Mucosa of rectum (tissue), 2 donors: ENCODE measurements around the gene RASSF3.
"Not testable (repeated sequence)": the region's sequence is repeated elsewhere in the genome, so short reads cannot be mapped to it uniquely, and the experiment has no call there.

Source experiments
- H3K27ac ChIP-seq, 2 donors: one replicate each; pipeline ENCODE4 v1.7.0; 2013; ENCODE audit warnings: inconsistent platforms in 2 of 2, low read depth in 2 of 2, low read length in 2 of 2
- H3K27me3 ChIP-seq, 2 donors: one replicate each; pipeline ENCODE4 v1.7.0; 2013; ENCODE audit warnings: low read length in 2 of 2; ENCODE audit not compliant: control insufficient read depth in 2 of 2, insufficient read depth in 2 of 2
- H3K36me3 ChIP-seq, 2 donors: one replicate each; pipeline ENCODE4 v1.7.0; 2013; ENCODE audit warnings: low read length in 2 of 2; ENCODE audit not compliant: control insufficient read depth in 2 of 2, insufficient read depth in 2 of 2
- H3K4me1 ChIP-seq, 2 donors: one replicate each; pipeline ENCODE4 v1.7.0; 2013; ENCODE audit warnings: low read length in 2 of 2, mild to moderate bottlenecking in 1 of 2; ENCODE audit not compliant: control insufficient read depth in 2 of 2, insufficient read depth in 2 of 2
- H3K4me3 ChIP-seq, 2 donors: one replicate each; pipeline ENCODE4 v1.7.0; 2013; ENCODE audit warnings: low read length in 2 of 2
- H3K9ac ChIP-seq, 2 donors: one replicate each; pipeline ENCODE4 v1.7.0; 2013; ENCODE audit warnings: low read length in 2 of 2, low read depth in 1 of 2, mild to moderate bottlenecking in 1 of 2
- H3K9me3 ChIP-seq, 2 donors: one replicate each; pipeline ENCODE4 v1.7.0; 2013; ENCODE audit warnings: low read length in 2 of 2; ENCODE audit not compliant: control insufficient read depth in 2 of 2
- donor health status: healthy.
- donor health status: Normal muscosa, but diverticular disease.

RASSF3 gene

GRCh38 chr12:64574837-64575236, 35.5 kb upstream of the RASSF3 start:
- H3K27me3 ChIP-seq: no peaks in the 10 kb centered on the region
- H3K36me3 ChIP-seq: no peaks in the 10 kb centered on the region
- no peak overlapping the region for H3K27ac ChIP-seq
- H3K4me1 ChIP-seq: peaks cover 0 to 5% of the 10 kb centered on the region in 2 donors
- H3K9ac ChIP-seq: no peak overlapping the region
- no peak overlapping the region for H3K4me3 ChIP-seq
- peaks cover 0 to 2% of the 10 kb centered on the region in 2 donors for H3K9me3 ChIP-seq

- no peaks in the 10 kb centered on the region for H3K36me3 ChIP-seq
- H3K27ac ChIP-seq: no peak overlapping the region
- H3K9ac ChIP-seq: no peak overlapping the region
- H3K27me3 ChIP-seq: no peaks in the 10 kb centered on the region
- H3K4me1 ChIP-seq: no peaks in the 10 kb centered on the region
- H3K4me3 ChIP-seq: no peak overlapping the region
- peaks cover 0 to 2% of the 10 kb centered on the region in 2 donors for H3K9me3 ChIP-seq
Measured at GRCh38 chr12:64577046-64577445, 33.2 kb upstream of the RASSF3 start.

GRCh38 chr12:64578566-64578965, 31.7 kb upstream of the RASSF3 start:
- Histone ChIP-seq H3K27ac (no peak overlapping the region), H3K4me3 (no peak overlapping the region), H3K9ac (no peak overlapping the region), H3K4me1 (no peaks in the 10 kb centered on the region), H3K27me3 (no peaks in the 10 kb centered on the region), H3K9me3 (peaks cover 0 to 2% of the 10 kb centered on the region in 2 donors), H3K36me3 (no peaks in the 10 kb centered on the region)

GRCh38 chr12:64580681-64581080, 29.6 kb upstream of the RASSF3 start:
- Histone ChIP-seq H3K4me3 (no peak overlapping the region), H3K9ac (no peak overlapping the region), H3K9me3 (no peaks in the 10 kb centered on the region), H3K4me1 (peaks cover 0 to 2% of the 10 kb centered on the region in 2 donors), H3K27ac (no peak overlapping the region), H3K36me3 (no peaks in the 10 kb centered on the region), H3K27me3 (no peaks in the 10 kb centered on the region)

GRCh38 chr12:64582114-64582513, 28.2 kb upstream of the RASSF3 start:
- no peaks in the 10 kb centered on the region for H3K9me3 ChIP-seq
- peaks cover 0 to 2% of the 10 kb centered on the region in 2 donors for H3K4me1 ChIP-seq
- no peak overlapping the region for H3K9ac ChIP-seq
- H3K4me3 ChIP-seq: no peak overlapping the region
- no peaks in the 10 kb centered on the region for H3K27me3 ChIP-seq
- no peaks in the 10 kb centered on the region for H3K36me3 ChIP-seq
- H3K27ac ChIP-seq: no peak overlapping the region

- no peaks in the 10 kb centered on the region for H3K9me3 ChIP-seq
- no peak overlapping the region for H3K4me3 ChIP-seq
- H3K36me3 ChIP-seq: no peaks in the 10 kb centered on the region
- H3K27me3 ChIP-seq: no peaks in the 10 kb centered on the region
- H3K4me1 ChIP-seq: peaks cover 0 to 2% of the 10 kb centered on the region in 2 donors
- no peak overlapping the region for H3K9ac ChIP-seq
- no peak overlapping the region for H3K27ac ChIP-seq
Measured at GRCh38 chr12:64582862-64583261, 27.4 kb upstream of the RASSF3 start.

- peak overlapping the region in 1 of 2 donors; percentile 4 for H3K4me3 ChIP-seq
- H3K27ac ChIP-seq, H3K27me3 ChIP-seq, H3K9ac ChIP-seq, H3K9me3 ChIP-seq, H3K36me3 ChIP-seq, H3K4me1 ChIP-seq: not testable (repeated sequence)
Measured at GRCh38 chr12:64583395-64583770, 26.9 kb upstream of the RASSF3 start.

- Histone ChIP-seq H3K27ac (no peak overlapping the region), H3K4me3 (peak overlapping the region in 1 of 2 donors; percentile 4), H3K9ac (no peak overlapping the region), H3K4me1 (peaks cover 0 to 2% of the 10 kb centered on the region in 2 donors), H3K36me3 (no peaks in the 10 kb centered on the region), H3K9me3 (no peaks in the 10 kb centered on the region), H3K27me3 (no peaks in the 10 kb centered on the region)
Measured at GRCh38 chr12:64583771-64584421, 26.4 kb upstream of the RASSF3 start.

- no peaks in the 10 kb centered on the region for H3K36me3 ChIP-seq
Measured at GRCh38 chr12:64585104-64585503, 25.2 kb upstream of the RASSF3 start.

GRCh38 chr12:64587447-64587846, 22.8 kb upstream of the RASSF3 start:
- H3K27me3 ChIP-seq: no peaks in the 10 kb centered on the region

More at GRCh38 chr12:64585104-64585503, 25.2 kb upstream of the RASSF3 start:
- Histone ChIP-seq H3K9ac (no peak overlapping the region), H3K27ac (no peak overlapping the region), H3K4me3 (no peak overlapping the region), H3K9me3 (no peaks in the 10 kb centered on the region), H3K27me3 (no peaks in the 10 kb centered on the region), H3K4me1 (peaks cover 0 to 2% of the 10 kb centered on the region in 2 donors)

More at GRCh38 chr12:64587447-64587846, 22.8 kb upstream of the RASSF3 start:
- Histone ChIP-seq H3K36me3 (no peaks in the 10 kb centered on the region), H3K27ac (no peak overlapping the region), H3K4me3 (no peak overlapping the region), H3K9ac (no peak overlapping the region), H3K9me3 (no peaks in the 10 kb centered on the region), H3K4me1 (peaks cover 0 to 2% of the 10 kb centered on the region in 2 donors)
